Spinal cord (tissue), 10 donors: ENCODE data around the gene TAOK1. TPM values are rescaled to one million over a fixed set of nuclear protein-coding genes. Genes with fewer than 3 reads are reported as not detected.

Experiments
- DNase-seq, 6 donors: peaks; one replicate each; pipeline versions ENCODE4 v3.0.0 to v3.0.0-alpha.2; 2013 to 2015; ENCODE audit warnings: low spot score in 6 of 6, low read depth in 4 of 6
- H3K27ac ChIP-seq: one replicate; pipeline ENCODE4 v1.5.1; 2013; ENCODE audit warnings: low read depth, low read length, control low read depth
- H3K27me3 ChIP-seq: one replicate; pipeline ENCODE4 v1.6.1; 2013; ENCODE audit warnings: low read length; ENCODE audit not compliant: control insufficient read depth, insufficient read depth
- H3K36me3 ChIP-seq: one replicate; pipeline ENCODE4 v1.6.1; 2013; ENCODE audit warnings: low read length; ENCODE audit not compliant: control insufficient read depth, insufficient read depth
- H3K4me1 ChIP-seq: one replicate; pipeline ENCODE4 v1.6.1; 2013; ENCODE audit warnings: low read length; ENCODE audit not compliant: control insufficient read depth, insufficient read depth
- H3K4me3 ChIP-seq: one replicate; pipeline ENCODE4 v1.5.1; 2013; ENCODE audit warnings: low read depth, low read length, control low read depth
- H3K9me3 ChIP-seq: one replicate; pipeline ENCODE4 v1.6.1; 2013; ENCODE audit warnings: low read length; ENCODE audit not compliant: control insufficient read depth, insufficient read depth
- WGBS: methylation state at CpG from one replicate; pipeline ENCODE4 v1.1.5; 2013; ENCODE audit warnings: missing lambda C conversion rate; ENCODE audit not compliant: insufficient coverage; 5-methylcytosine and 5-hydroxymethylcytosine counted together
- polyA plus RNA-seq, 2 donors: library from polyadenylated mRNA; unstranded; fragments of 120-200 nt; gene quantifications; one replicate each; pipeline ENCODE4 v1.2.1, GENCODE V29; 2013; ENCODE audit not compliant: insufficient read length in 2 of 2
- total RNA-seq, 2 donors: library from RNA; depleted of rRNA in 1 of 2; stranded (reverse); fragments of 120-200 nt in 1 of 2; fragments of >200 nt in 1 of 2; gene quantifications; one replicate each; pipeline versions ENCODE4 v1.2.3 to v1.2.4, GENCODE V29; 2013 to 2014
- donor health status: healthy.

TAOK1 gene
- total and polyA plus RNA-seq, 4 donors, result 38.7 to 123 (median 69.3) TPM

DNA sequence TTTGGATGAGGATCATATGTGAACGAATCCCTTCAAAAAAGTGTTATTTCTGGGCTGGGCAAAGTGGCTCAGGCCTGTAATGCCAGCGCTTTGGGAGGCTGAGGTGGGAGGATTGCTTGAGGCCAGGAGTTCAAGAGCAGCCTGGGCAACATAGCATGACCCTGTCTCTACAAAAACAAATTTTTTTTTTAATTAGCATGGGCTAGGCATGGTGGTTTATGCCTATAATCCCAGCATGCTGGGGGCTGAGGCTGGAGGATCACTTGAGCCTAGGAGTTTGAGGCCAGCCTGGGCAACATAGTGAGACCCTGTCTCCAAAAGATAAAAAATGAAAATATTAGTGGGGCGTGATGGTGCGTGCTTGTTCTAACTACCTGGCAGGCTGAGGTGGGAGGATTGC is 4.6 kb downstream of the TAOK1 start:
- WGBS, result 100% methylated on average over 2 of the region's 4 CpGs
- H3K4me1 ChIP-seq, result peaks cover 14% of the 10 kb centered on the region
- DNase-seq, result no peak

DNA sequence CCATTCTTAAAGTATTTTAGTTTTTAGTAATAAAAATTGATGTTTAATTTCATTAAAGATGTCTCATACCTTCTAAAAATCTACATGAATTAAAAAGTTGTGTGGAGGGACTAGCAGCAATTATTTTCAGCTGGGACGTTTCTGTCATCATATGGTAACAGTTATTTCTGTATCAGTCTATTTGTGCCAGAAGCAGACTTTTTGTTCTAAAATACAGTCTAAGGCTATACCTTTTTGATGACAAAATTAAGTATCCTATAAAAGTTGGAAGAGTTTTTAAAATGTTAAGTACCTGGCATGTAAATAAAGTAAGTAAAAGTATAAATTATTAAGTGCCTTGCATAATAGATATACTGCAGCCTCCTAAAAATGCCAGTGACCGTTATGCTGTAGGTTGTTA is 5.9 kb downstream of the TAOK1 start:
- peaks cover 14% of the 10 kb centered on the region for H3K36me3 ChIP-seq
- peaks cover 11% of the 10 kb centered on the region for H3K4me1 ChIP-seq
- H3K4me3 ChIP-seq, result no peak overlapping the region
- H3K9me3 ChIP-seq, result no peaks in the 10 kb centered on the region
- no peak for DNase-seq
- no CpG with 5 or more reads among the region's 2 CpGs for WGBS
- no peaks in the 10 kb centered on the region for H3K27me3 ChIP-seq
- no peak overlapping the region for H3K27ac ChIP-seq

More for the DNA sequence above, 4.6 kb downstream of the TAOK1 start:
- Histone ChIP-seq H3K4me3 (no peak overlapping the region), H3K27me3 (no peaks in the 10 kb centered on the region), H3K36me3 (peaks cover 12% of the 10 kb centered on the region), H3K27ac (no peak overlapping the region), H3K9me3 (no peaks in the 10 kb centered on the region)

DNA sequence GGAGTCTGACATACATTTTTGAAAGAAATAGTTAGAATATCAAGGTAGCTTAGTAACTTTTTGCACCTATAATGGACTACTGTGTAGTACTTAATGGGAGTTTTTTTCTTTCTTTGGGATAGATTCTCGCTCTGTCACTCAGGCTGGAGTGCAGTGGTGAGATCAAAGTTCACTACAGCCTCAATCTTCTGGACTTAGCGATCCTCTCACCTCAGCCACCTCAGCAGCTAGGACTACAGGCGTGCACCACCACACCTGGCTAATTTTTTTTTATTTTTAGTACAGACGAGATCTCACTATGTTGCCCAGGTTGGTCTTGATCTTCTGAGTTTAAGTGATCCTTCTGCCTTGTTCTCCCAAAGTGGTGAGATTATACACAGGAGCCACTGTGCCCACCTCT is 9.5 kb downstream of the TAOK1 start:
- H3K27me3 ChIP-seq, result no peaks in the 10 kb centered on the region
- H3K4me3 ChIP-seq, result no peak overlapping the region
- H3K27ac ChIP-seq, result no peak overlapping the region
- peaks cover 1% of the 10 kb centered on the region for H3K4me1 ChIP-seq
- no CpG with 5 or more reads among the region's 4 CpGs for WGBS
- peaks cover 23% of the 10 kb centered on the region for H3K36me3 ChIP-seq
- no peak for DNase-seq
- H3K9me3 ChIP-seq, result no peaks in the 10 kb centered on the region

GRCh38 chr17:29400818-29401217 is 10.7 kb downstream of the TAOK1 start:
- WGBS, result 100% methylated on average over 3 of the region's 4 CpGs
- no peak overlapping the region for H3K4me3 ChIP-seq
- no peaks in the 10 kb centered on the region for H3K4me1 ChIP-seq
- DNase-seq, result no peak
- H3K36me3 ChIP-seq, result peaks cover 26% of the 10 kb centered on the region
- H3K9me3 ChIP-seq, result no peaks in the 10 kb centered on the region
- H3K27me3 ChIP-seq, result no peaks in the 10 kb centered on the region
- no peak overlapping the region for H3K27ac ChIP-seq

DNA sequence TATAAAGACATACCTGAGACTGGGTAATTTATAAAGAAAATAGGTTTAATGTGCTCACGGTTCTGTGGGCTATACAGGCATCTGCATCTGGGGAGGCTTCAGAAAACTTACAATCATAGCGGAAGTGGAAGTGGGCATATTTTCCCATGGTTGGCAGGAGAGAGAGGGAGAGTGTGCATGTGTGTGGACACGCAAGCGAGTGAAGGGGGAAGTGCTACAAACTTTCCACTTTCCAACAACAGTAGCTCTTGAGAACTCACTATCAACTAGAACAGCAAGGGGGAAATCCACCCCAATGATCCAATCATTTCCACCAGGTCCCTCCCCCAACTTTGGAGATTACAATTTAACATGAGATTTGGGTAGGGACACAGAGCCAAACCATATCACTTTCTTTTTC is 11.1 kb downstream of the TAOK1 start:
- Histone ChIP-seq H3K4me1 (no peaks in the 10 kb centered on the region), H3K36me3 (peaks cover 26% of the 10 kb centered on the region), H3K9me3 (no peaks in the 10 kb centered on the region), H3K27ac (no peak overlapping the region), H3K27me3 (no peaks in the 10 kb centered on the region), H3K4me3 (no peak overlapping the region)
- WGBS, result no CpG with 5 or more reads among the region's 4 CpGs
- no peak for DNase-seq

DNA sequence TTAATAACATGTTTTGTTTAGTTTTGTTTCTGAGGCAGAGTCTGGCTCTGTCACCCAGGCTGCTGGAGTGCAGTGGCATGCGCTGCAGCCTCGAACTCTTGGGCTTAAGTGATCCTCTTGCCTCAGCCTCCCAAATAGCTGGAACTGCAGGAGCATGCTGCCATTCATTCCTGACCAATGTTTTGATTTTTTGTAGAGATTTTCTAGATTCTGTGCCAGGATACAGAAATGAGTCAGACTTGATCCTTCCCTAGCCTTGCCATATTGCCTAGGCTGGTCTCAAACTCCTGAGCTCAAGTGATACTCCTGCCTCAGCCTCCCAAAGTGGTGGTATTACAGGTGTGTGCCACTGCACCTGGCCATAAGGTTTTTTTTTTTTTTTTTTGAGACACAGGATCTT is 17.7 kb downstream of the TAOK1 start:
- H3K4me1 ChIP-seq, result peaks cover 4% of the 10 kb centered on the region
- H3K9me3 ChIP-seq, result no peaks in the 10 kb centered on the region
- DNase-seq, result no peak
- WGBS, result 100% methylated on average over 2 of the region's 2 CpGs
- H3K27me3 ChIP-seq, result no peaks in the 10 kb centered on the region
- no peak overlapping the region for H3K4me3 ChIP-seq
- no peak overlapping the region for H3K27ac ChIP-seq
- peaks cover 15% of the 10 kb centered on the region for H3K36me3 ChIP-seq

DNA sequence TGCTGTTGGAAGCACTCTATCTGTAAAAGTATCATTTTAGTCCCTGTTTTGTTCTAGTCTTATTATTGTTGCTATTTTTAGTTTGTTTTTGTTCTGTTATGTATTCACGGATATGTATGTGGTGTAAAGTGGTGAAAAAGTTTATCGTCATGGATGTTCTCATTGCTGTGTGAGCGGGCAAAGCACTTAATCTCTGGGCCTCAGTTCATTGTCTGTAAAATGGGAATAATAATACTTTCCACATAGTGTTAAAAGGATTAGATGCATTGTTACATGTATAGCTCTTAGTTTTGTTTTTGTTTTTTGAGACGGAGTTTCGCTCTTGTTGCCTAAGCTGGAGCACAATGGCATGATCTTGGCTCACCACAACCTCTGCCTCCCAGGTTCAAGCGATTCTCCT is 19.8 kb downstream of the TAOK1 start:
- H3K27me3 ChIP-seq, result no peaks in the 10 kb centered on the region
- H3K36me3 ChIP-seq, result peaks cover 9% of the 10 kb centered on the region
- no peak overlapping the region for H3K4me3 ChIP-seq
- WGBS, result 85% methylated on average over 4 of the region's 6 CpGs
- no peak overlapping the region for H3K27ac ChIP-seq
- H3K4me1 ChIP-seq, result peaks cover 4% of the 10 kb centered on the region
- H3K9me3 ChIP-seq, result no peaks in the 10 kb centered on the region
- DNase-seq, result no peak

GRCh38 chr17:29412780-29413565 is 22.8 kb downstream of the TAOK1 start:
- no peak overlapping the region for H3K4me3 ChIP-seq
- no peaks in the 10 kb centered on the region for H3K27me3 ChIP-seq
- no peak overlapping the region for H3K27ac ChIP-seq
- no peaks in the 10 kb centered on the region for H3K9me3 ChIP-seq
- whole genome bisulfite sequencing, result 86% methylated on average over 4 of the region's 7 CpGs
- DNase-seq, result no peak
- peaks cover 4% of the 10 kb centered on the region for H3K4me1 ChIP-seq
- peaks cover 3% of the 10 kb centered on the region for H3K36me3 ChIP-seq

DNA sequence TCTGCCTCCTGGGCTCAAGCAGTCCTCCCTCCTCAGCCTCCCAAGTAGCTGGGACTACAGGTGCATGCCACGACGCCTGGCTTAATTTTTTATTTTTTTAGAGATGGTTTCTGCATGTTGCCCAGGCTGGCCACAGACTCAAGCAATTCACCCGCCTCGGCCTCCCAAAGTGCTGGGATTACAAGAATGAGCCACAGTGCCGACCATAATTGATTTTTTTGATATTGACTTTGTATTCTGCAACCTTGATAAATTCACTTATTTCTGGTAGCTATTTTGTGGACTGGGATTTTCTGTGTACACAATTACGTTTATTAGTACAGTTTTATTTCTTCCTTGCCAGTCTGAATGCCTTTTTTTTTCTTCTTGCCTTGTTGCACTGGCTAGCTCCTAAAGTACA is 30.0 kb downstream of the TAOK1 start:
- Histone ChIP-seq H3K4me1 (no peaks in the 10 kb centered on the region), H3K36me3 (peaks cover 18% of the 10 kb centered on the region), H3K27ac (no peak overlapping the region), H3K9me3 (no peaks in the 10 kb centered on the region), H3K4me3 (no peak overlapping the region), H3K27me3 (no peaks in the 10 kb centered on the region)
- WGBS, result 100% methylated on average over 1 of the region's 6 CpGs
- DNase-seq, result no peak

DNA sequence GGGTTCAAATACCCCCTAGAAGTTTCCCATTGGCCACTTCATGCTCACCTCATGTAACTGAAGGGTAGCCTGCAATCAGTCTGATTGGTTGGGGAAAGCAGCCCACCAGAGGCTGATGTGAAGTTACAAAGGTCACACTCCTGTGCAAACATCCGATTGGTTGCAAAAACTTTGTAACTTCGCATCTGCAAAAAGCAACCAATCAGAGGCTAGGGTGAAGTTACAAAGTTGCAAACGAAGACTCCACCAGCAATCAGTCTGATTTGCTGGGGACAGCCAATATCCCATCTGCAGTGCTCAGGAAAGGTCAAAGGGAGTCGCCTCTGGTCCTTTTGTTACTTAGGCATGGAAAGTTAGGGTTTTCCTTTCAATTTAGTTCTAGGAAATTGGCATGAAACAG is 40.1 kb downstream of the TAOK1 start:
- peaks cover 3% of the 10 kb centered on the region for H3K4me1 ChIP-seq
- no peak overlapping the region for H3K4me3 ChIP-seq
- DNase-seq, result no peak
- H3K9me3 ChIP-seq, result no peaks in the 10 kb centered on the region
- H3K27me3 ChIP-seq, result no peaks in the 10 kb centered on the region
- H3K27ac ChIP-seq, result no peak overlapping the region
- H3K36me3 ChIP-seq, result no peaks in the 10 kb centered on the region
- 77% methylated on average over 3 of the region's 4 CpGs for WGBS
